ENCODE results near the gene TSPYL1. TPM values are rescaled to one million over a fixed set of nuclear protein-coding genes. Genes with fewer than 3 reads are reported as not detected.

The TSPYL1 gene
- total and polyA plus RNA-seq, 9 of the 15 experiments (the other 6 are each of a cell fraction or from before 2014, with no cell fraction given) = 23.1 to 56.8 (median 37.9) TPM

GRCh38 chr6:116292553-116292952, 12.8 kb upstream of the TSPYL1 start:
- in situ Hi-C loops (cut with MboI) = no loop called here
- no TSS peak for BruUV-seq (replicated peaks)
- no peak for FAIRE-seq
- ChIA-PET POLR2A (interaction anchor here (0.7 kb wide), 1 partner anchor 247 kb away, joined by 3 read pairs; no protein-coding TSS in a partner anchor), CTCF (ENCODE audit: low intra/inter-chr PET ratio) (interaction anchor here (0.6 kb wide), 1 partner anchor 13 kb away, joined by 3 read pairs; the partner anchor contains the start of gene TSPYL1)
- no peak overlapping the region for H3K4me2 ChIP-seq (ENCODE audit: insufficient read depth, low read length)
- no peaks in the 10 kb centered on the region for H3K79me2 ChIP-seq (ENCODE audit: control insufficient read depth, insufficient read depth, low read length)
- no peak for ATAC-seq
- no peak overlapping the region for H2AFZ ChIP-seq (ENCODE audit: low read depth, low read length)
- no peaks in the 10 kb centered on the region for H3K9me3 ChIP-seq (replicated peaks; ENCODE audit: control insufficient read depth, insufficient read depth, low read depth, low read length)
- H3K27ac ChIP-seq (ENCODE audit: extremely low read depth, low read depth, low read length) = no peak overlapping the region
- peaks cover 0 to 5% of the 10 kb centered on the region in 2 experiments; a peak in 1 of 5 replicates for H3K27me3 ChIP-seq (ENCODE audit: control insufficient read depth in 2 of 2, insufficient read depth in 2 of 2, low read length in 2 of 2)
- H3K4me1 ChIP-seq (replicated peaks in 1 of 2; ENCODE audit: control insufficient read depth in 2 of 2, insufficient read depth in 2 of 2, low read length in 2 of 2) = no peaks in the 10 kb centered on the region
- intact Hi-C loops (cut with micrococcal nuclease) = no loop called here
- H3K9ac ChIP-seq (ENCODE audit: insufficient read depth in 1 of 2, low read depth in 2 of 2, low read length in 2 of 2) = no peak overlapping the region
- H3K9me1 ChIP-seq (ENCODE audit: control insufficient read depth, insufficient read depth, low read length) = no peaks in the 10 kb centered on the region
- no peaks in the 10 kb centered on the region for H4K20me1 ChIP-seq (replicated peaks; ENCODE audit: control insufficient read depth, insufficient read depth, low read length)
- no peak for DNase-seq (ENCODE audit: extremely low read depth in 1 of 4, low spot score in 3 of 4)
- 37% methylated on average over 1 of the region's 1 CpG for WGBS (ENCODE audit: insufficient coverage, low coverage, missing lambda C conversion rate)
- no peaks in the 10 kb centered on the region for H3K36me3 ChIP-seq (ENCODE audit: control insufficient read depth, insufficient read depth, low read length)
- H3K4me3 ChIP-seq = no peak overlapping the region
- TF ChIP-seq ZNF609 (CRISPR knock-in tag; IDR thresholded peaks at IDR 0.05; ENCODE audit: borderline replicate concordance) (no peak), ZBTB12 (CRISPR knock-in tag; IDR thresholded peaks at IDR 0.05) (no peak), AFF4 (CRISPR knock-in tag; IDR thresholded peaks at IDR 0.05) (no peak), TFAP4 (CRISPR knock-in tag; IDR thresholded peaks at IDR 0.05; ENCODE audit: borderline replicate concordance) (no peak), THRAP3 (IDR thresholded peaks at IDR 0.05; ENCODE audit: borderline replicate concordance) (no peak), ZBTB7A (IDR thresholded peaks at IDR 0.05; ENCODE audit: borderline replicate concordance, control insufficient read depth, low read depth, low read length) (no peak), GTF2A2 (tag; IDR thresholded peaks at IDR 0.05) (no peak), C11orf30 (IDR thresholded peaks at IDR 0.05; ENCODE audit: low read depth) (no peak), ATF4 (CRISPR knock-in tag; IDR thresholded peaks at IDR 0.05) (no peak), STAT5B (CRISPR knock-in tag; IDR thresholded peaks at IDR 0.05) (no peak)

All from K562 (cell line).